Islet precursor cell (in vitro differentiated cells): ENCODE measurements around the gene SLC16A12.
"Not testable (repeated sequence)": the region's sequence is repeated elsewhere in the genome, so short reads cannot be mapped to it uniquely, and the experiment has no call there.

Experiments used
- DNase-seq: peaks from one replicate; pipeline ENCODE4 v3.0.0-alpha.2; 2018

SLC16A12 gene

GRCh38 chr10:89414879-89415821 is 120.2 kb downstream of the SLC16A12 start:
- peak; percentile 67 for DNase-seq

GRCh38 chr10:89414146-89414878 is 121.1 kb downstream of the SLC16A12 start, which contains the start of gene IFIT5:
Gene IFIT5 (plus strand): TSS chr10:89414568. CDS start chr10:89414799, 231 bp downstream.
- DNase-seq, result peak; percentile 81

- no peak for DNase-seq
These were observed 121.9 kb downstream of the SLC16A12 start for GRCh38 chr10:89413398-89413912.

GRCh38 chr10:89412276-89412675 is 123.1 kb downstream of the SLC16A12 start:
- DNase-seq, result not testable (repeated sequence)

- not testable (repeated sequence) for DNase-seq
These were observed 124.3 kb downstream of the SLC16A12 start for GRCh38 chr10:89411135-89411534.

GRCh38 chr10:89410551-89410950 is 124.8 kb downstream of the SLC16A12 start:
- not testable (repeated sequence) for DNase-seq

- not testable (repeated sequence) for DNase-seq
These were observed 126.1 kb downstream of the SLC16A12 start for GRCh38 chr10:89409282-89409681.

- not testable (repeated sequence) for DNase-seq
These were observed 127.6 kb downstream of the SLC16A12 start for GRCh38 chr10:89407792-89408191.

- not testable (repeated sequence) for DNase-seq
These were observed 129.2 kb downstream of the SLC16A12 start for GRCh38 chr10:89406178-89406577.

GRCh38 chr10:89404104-89405047 is 131.0 kb downstream of the SLC16A12 start:
- DNase-seq, result no peak

GRCh38 chr10:89403043-89403442 is 132.4 kb downstream of the SLC16A12 start:
- DNase-seq, result no peak

- DNase-seq, result no peak
These were observed 135.4 kb downstream of the SLC16A12 start for GRCh38 chr10:89399956-89400355.

GRCh38 chr10:89398003-89398749 is 137.2 kb downstream of the SLC16A12 start:
- no peak for DNase-seq

GRCh38 chr10:89395141-89395540 is 140.3 kb downstream of the SLC16A12 start:
- DNase-seq, result no peak

- no peak for DNase-seq
These were observed 141.5 kb downstream of the SLC16A12 start for GRCh38 chr10:89393898-89394297.

GRCh38 chr10:89392974-89393373 is 142.4 kb downstream of the SLC16A12 start:
- peak; percentile 72 for DNase-seq

GRCh38 chr10:89391907-89392756 is 143.3 kb downstream of the SLC16A12 start, which contains the start of gene IFIT1:
Gene IFIT1 (plus strand): TSS chr10:89392623. CDS start chr10:89392713, 90 bp downstream.
- no peak for DNase-seq

GRCh38 chr10:89391226-89391576 is 144.2 kb downstream of the SLC16A12 start:
- DNase-seq, result not testable (repeated sequence)

GRCh38 chr10:89390476-89391225 is 144.7 kb downstream of the SLC16A12 start:
- DNase-seq, result no peak

- no peak for DNase-seq
These were observed 146.1 kb downstream of the SLC16A12 start for GRCh38 chr10:89389254-89389653.
